Fibroblast of peridontal ligament (primary cell): ENCODE measurements around the gene FHOD3.
A peak's percentile ranks its signal among the peaks of the same experiment; 100 is the strongest.

Experiments
- DNase-seq: peaks from one replicate; pipeline ENCODE4 v3.0.0-alpha.2; 2010; ENCODE audit errors: extremely low read depth

The FHOD3 gene

GRCh38 chr18:36590621-36591580 is 293.4 kb downstream of the FHOD3 start:
- no peak for DNase-seq

GRCh38 chr18:36592282-36592681 is 294.8 kb downstream of the FHOD3 start:
- DNase-seq, result no peak

GRCh38 chr18:36593001-36593400 is 295.5 kb downstream of the FHOD3 start:
- DNase-seq, result peak; percentile 39

- DNase-seq, result no peak
These were observed 296.1 kb downstream of the FHOD3 start for GRCh38 chr18:36593641-36594040.

DNA sequence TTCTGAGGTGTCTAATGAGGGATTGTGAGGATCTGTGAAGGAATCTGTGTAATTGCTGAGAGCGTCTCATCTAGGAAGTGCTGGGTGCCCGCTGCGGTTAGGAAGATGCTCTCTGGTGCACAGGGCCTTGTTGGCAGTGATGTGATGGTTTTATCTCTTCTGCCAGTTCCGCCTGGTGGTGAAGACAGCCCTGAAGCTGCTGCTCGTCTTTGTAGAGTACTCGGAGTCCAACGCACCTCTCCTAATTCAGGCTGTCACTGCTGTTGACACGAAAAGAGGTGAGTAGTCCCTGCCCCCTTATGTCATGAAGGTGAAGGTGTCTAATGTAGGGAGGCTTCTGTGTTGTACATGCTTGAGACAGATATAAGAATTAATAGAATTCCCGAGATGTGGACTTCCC is 297.1 kb downstream of the FHOD3 start:
- no peak for DNase-seq

- no peak for DNase-seq
These were observed 297.7 kb downstream of the FHOD3 start for GRCh38 chr18:36595046-36595817.

- no peak for DNase-seq
These were observed 298.3 kb downstream of the FHOD3 start for GRCh38 chr18:36595818-36596215.

DNA sequence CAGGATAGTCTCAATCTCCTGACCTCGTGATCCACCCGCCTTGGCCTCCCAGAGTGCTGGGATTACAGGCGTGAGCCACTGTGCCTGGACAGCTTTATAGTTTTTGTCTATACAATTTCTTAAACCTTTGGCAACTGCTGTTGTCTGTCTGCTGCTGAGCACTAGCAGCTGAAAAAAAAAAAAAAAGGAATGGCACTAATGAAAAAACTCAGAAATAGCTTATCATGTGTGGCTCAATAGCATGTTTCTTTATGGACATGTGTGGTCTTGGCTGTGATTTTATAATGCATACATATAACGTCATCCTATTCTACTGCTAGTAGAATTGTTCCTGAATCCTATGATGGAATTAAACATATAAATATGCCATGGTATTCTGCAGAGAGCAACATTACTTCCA is 300.1 kb downstream of the FHOD3 start:
- DNase-seq, result no peak

- DNase-seq, result no peak
These were observed 303.0 kb downstream of the FHOD3 start for GRCh38 chr18:36600548-36600947.

DNA sequence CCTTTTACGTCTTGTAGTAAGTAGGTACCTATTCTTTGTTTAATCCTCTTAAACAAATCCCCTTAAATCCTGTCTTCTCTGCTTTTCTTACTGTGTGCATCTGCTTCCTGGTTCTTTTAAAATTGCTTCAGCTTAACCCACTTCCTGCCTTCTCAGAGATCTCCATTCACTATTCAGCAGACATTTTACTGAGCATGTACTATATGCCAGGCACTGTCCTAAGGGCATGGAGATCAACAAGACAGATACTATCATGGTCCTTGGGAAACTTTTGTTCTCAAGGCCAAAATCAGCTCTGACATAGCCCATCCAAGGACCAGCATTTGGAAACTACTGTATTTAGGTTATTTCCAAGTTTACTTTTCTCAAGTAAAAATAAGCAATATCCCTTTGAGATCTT is 303.8 kb downstream of the FHOD3 start:
- DNase-seq, result no peak

DNA sequence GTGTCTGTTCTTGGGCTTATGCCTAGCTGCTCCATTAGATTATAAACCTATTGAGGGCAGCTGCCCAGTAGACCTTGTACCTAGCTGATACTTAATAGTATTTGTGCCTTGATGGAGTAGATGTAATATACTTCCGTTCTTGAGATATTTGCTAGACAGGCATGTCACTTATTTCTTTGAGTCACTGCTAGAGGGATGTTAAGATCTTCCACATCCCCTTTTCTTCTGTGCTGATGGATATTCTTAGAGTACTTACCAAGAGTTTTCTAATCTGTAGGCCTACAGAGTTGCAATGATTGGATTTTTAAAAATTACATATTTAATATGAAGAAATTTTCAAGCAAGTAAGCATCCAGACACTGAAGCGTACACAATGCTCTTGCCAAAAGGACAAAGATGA is 304.6 kb downstream of the FHOD3 start:
- DNase-seq, result no peak

DNA sequence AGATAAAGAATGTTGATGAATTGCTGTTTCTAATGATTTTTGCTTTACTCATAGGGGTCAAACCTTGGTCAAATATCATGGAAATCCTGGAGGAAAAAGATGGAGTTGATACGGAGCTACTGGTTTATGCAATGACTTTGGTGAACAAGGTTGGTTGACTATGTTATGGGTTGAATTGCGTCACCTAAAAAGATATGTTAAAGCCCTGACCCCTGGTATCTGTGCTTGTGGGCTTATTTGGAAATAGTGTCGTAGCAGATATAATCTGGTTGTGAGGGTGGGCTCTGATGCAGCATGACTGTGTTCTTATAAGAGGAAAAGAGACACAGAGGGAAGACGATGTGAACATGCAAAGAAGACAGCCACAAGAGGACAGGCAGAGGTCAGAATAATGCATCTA is 305.1 kb downstream of the FHOD3 start:
- DNase-seq, result no peak

DNA sequence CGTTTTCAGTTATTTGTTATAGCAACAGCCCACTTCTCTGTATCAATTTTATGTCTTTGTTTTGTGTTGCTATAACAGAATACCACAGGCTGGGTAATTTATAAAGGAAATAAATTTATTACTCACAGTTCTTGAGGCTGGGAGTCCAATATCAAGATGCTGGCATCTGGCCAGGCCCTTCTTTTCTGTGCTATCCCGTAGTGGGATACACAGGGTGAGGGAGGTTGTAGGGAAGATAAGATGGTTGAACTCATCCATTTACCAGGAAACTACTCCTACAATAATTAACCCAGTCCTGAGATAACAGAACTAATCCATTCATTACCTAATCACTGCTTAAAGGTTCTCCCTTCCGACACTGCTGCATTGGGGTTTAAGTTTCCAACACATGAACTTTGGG is 310.6 kb downstream of the FHOD3 start:
- no peak for DNase-seq

- no peak for DNase-seq
These were observed 312.7 kb downstream of the FHOD3 start for GRCh38 chr18:36610258-36610657.

GRCh38 chr18:36610661-36611060 is 313.1 kb downstream of the FHOD3 start:
- DNase-seq, result no peak

- DNase-seq, result no peak
These were observed 315.6 kb downstream of the FHOD3 start for GRCh38 chr18:36613069-36613468.

DNA sequence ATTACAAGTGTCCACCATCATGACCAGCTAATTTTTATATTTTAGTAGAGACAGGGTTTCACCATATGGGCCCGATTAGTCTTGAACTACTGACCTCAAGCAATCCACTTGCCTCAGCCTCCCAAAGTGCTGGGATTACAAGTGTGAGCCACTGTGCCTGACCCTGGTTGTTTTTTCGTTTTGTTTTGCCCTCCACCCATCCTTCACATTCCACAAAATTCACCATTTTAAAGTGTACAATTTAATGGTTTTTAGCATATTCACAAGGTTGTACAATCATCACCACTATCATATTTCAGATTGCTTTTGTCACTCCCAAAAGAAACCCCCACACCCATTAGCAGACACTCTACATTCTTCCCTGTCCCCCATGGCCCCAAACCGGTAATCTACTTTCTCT is 316.3 kb downstream of the FHOD3 start:
- DNase-seq, result no peak

DNA sequence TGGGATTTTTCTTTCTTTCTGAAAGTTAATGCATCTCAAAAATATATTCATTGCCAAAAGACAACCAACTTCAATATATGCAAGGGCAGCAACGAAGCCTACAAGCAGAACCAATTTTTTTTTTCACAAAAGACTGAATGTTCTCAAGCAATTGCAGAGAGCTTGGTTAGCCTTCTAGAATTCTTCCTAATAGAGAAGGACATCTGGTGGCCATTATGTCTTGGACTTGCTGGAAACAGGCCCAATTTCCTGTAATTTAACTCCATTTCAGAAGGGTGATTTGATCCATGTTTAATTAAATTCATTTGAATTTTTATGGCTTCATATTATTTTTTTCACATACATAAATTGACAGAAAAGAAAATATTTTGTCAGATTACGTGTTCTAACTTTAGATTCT is 323.3 kb downstream of the FHOD3 start:
- DNase-seq, result peak; percentile 53

DNA sequence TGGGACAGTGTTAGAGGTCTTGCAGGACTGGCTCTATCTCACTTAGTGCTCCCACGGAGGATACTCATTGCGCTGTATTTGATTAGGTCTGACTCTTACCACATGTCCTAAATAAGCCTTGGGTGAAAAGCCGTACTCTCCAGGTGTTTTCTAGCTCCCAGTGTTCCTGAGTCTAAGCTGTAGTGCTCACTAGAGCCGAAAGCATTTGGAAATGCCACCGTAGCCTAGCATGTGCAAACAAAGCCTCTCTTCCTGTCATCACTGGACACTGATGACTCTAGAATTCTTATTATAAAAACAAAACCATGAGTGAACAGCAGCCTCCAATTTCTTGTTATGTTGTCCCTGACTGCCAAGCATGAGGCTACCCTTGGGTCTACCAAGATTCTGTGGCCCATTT is 325.1 kb downstream of the FHOD3 start:
- DNase-seq, result no peak

- no peak for DNase-seq
These were observed 325.6 kb downstream of the FHOD3 start for GRCh38 chr18:36623091-36623490.

- DNase-seq, result peak; percentile 13
These were observed 326.2 kb downstream of the FHOD3 start for GRCh38 chr18:36623681-36624190.

DNA sequence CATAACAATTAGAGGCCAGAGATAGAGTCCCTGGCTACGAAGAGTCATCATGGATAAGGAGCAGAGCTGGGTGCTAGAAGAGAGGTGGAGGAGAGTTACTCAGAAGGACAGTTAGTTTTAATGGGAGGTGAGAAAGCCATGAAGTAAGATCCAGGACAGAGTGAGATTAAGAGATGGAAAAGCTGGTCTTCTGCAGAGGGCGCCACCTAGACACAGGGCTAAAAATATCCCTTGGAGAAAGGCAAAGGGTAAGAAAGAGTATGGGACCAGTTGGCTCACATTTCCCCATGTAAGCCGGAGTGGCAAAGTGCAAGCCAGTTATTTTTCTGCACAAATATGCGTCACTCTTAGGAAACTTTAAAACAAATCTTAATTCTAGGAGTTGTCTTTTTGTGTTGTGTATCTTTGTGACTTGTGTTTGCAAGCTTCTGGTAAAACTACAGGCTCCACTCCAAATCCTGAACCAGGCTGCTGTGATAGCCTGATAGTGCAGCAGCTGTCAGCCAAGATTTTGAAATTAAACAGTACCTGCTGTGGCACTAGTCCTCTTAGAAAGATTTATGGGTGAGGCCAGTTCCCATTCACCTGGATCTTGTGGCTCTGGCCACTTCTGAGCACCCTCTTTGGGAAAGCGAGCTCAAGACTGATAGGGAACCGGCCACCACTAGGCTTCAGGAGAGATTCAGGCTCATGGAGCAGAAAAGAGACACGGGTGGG is 327.1 kb downstream of the FHOD3 start:
- DNase-seq, result no peak
